ENCODE measurements around the gene KLHDC4.

The KLHDC4 gene

DNA sequence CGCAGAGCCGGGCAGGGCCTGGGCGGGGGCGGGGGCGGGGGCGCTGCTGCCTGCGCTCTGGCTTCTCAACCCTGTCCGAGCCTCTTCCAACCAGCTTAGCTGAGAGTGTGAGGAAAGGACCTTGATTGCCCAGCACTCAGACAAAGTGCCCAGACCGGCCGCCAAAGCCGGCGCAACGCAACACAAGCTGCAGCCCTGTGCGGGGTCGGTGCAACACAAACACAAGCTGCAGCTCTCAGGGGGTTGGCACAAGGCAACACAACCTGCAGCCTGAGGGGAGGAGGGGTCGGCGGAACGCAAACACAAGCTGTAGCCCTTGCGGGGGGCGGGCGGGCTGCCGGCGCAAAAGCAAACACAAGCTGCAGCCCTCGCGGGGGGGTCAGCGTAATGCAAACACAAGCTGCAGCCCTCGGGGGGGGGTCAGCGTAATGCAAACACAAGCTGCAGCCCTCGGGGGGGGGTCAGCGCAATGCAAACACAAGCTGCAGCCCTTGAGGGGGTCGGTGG is 60.0 kb downstream of the KLHDC4 start:
- no peaks in the 10 kb centered on the region for H3K27me3 ChIP-seq (replicated peaks; ENCODE audit: insufficient read depth, low read length)
- H3K9me2 ChIP-seq (replicated peaks; ENCODE audit: insufficient read depth, low read length) = no peaks in the 10 kb centered on the region
- no peaks in the 10 kb centered on the region for H3K36me3 ChIP-seq (replicated peaks; ENCODE audit: insufficient read depth, low read length)
- H3K79me2 ChIP-seq (ENCODE audit: low read length) = no peaks in the 10 kb centered on the region
- no peak overlapping the region for H3K27ac ChIP-seq (ENCODE audit: low read length)
- H4K20me1 ChIP-seq (ENCODE audit: insufficient read depth, low read length) = no peaks in the 10 kb centered on the region
- H3K4me3 ChIP-seq (ENCODE audit: low read length) = no peak overlapping the region
- DNase-seq = no peak
- TF ChIP-seq EZH2phosphoT487 (IDR thresholded peaks at IDR 0.05; ENCODE audit: low read length) = no peak
- no peak for TF ChIP-seq EZH2 (optimal IDR thresholded peaks at IDR 0.05; ENCODE audit: low read depth, low read length)
- TF ChIP-seq, protein P1, sequence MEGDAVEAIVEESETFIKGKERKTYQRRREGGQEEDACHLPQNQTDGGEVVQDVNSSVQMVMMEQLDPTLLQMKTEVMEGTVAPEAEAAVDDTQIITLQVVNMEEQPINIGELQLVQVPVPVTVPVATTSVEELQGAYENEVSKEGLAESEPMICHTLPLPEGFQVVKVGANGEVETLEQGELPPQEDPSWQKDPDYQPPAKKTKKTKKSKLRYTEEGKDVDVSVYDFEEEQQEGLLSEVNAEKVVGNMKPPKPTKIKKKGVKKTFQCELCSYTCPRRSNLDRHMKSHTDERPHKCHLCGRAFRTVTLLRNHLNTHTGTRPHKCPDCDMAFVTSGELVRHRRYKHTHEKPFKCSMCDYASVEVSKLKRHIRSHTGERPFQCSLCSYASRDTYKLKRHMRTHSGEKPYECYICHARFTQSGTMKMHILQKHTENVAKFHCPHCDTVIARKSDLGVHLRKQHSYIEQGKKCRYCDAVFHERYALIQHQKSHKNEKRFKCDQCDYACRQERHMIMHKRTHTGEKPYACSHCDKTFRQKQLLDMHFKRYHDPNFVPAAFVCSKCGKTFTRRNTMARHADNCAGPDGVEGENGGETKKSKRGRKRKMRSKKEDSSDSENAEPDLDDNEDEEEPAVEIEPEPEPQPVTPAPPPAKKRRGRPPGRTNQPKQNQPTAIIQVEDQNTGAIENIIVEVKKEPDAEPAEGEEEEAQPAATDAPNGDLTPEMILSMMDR (IDR thresholded peaks at IDR 0.05; ENCODE audit: low read length) = no peak
- no peak overlapping the region for H3K9ac ChIP-seq (ENCODE audit: low read length)
- H3F3A ChIP-seq (ENCODE audit: insufficient read depth, low read length) = no peaks in the 10 kb centered on the region
- H3K4me1 ChIP-seq (ENCODE audit: low read length) = no peaks in the 10 kb centered on the region
- no peaks in the 10 kb centered on the region for H3K9me3 ChIP-seq (replicated peaks; ENCODE audit: insufficient read depth, low read length)
- no peak overlapping the region for H2AFZ ChIP-seq (ENCODE audit: low read length)
- no peak overlapping the region for H3K4me2 ChIP-seq (ENCODE audit: low read depth, low read length)

DNA sequence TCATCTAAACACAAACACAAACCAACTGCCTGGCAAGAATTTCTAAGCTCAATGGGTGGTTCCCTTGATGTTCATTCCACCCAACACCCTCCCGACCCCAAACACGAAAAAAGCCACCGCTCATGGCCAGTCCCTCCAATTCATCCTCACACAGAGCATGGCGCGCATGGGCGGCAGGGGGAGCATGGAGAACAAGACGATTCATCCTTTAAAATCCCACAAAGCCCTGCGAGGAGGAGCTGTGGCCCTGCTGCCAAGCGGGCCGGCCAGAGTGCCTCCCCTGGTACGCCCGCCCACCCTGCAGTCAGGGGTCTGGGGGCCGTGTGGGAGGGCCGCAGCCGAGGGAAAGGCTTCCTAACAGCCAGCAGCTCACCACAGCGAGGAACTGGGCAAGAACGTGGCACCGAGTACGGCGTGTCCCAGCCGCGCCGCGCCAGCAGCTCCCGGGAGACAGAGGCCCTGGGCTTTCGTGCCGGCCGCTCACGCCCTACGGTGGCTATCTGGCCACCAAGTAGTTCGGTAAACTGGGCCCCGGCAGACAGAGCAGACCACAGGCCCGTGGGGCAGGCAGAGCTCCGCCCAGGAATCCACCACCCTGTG is 60.9 kb downstream of the KLHDC4 start:
- Histone ChIP-seq H3K4me1 (ENCODE audit: low read length) (no peaks in the 10 kb centered on the region), H3K9ac (ENCODE audit: low read length) (no peak overlapping the region), H2AFZ (ENCODE audit: low read length) (no peak overlapping the region), H3F3A (ENCODE audit: insufficient read depth, low read length) (no peaks in the 10 kb centered on the region), H3K4me2 (ENCODE audit: low read depth, low read length) (no peak overlapping the region), H4K20me1 (ENCODE audit: insufficient read depth, low read length) (no peaks in the 10 kb centered on the region), H3K4me3 (ENCODE audit: low read length) (no peak overlapping the region), H3K36me3 (replicated peaks; ENCODE audit: insufficient read depth, low read length) (no peaks in the 10 kb centered on the region), H3K9me3 (replicated peaks; ENCODE audit: insufficient read depth, low read length) (no peaks in the 10 kb centered on the region), H3K27ac (ENCODE audit: low read length) (no peak overlapping the region), H3K9me2 (replicated peaks; ENCODE audit: insufficient read depth, low read length) (no peaks in the 10 kb centered on the region), H3K79me2 (ENCODE audit: low read length) (no peaks in the 10 kb centered on the region), H3K27me3 (replicated peaks; ENCODE audit: insufficient read depth, low read length) (no peaks in the 10 kb centered on the region)
- TF ChIP-seq EZH2phosphoT487 (IDR thresholded peaks at IDR 0.05; ENCODE audit: low read length) (no peak), EZH2 (optimal IDR thresholded peaks at IDR 0.05; ENCODE audit: low read depth, low read length) (no peak)
- TF ChIP-seq, protein P1 (IDR thresholded peaks at IDR 0.05; ENCODE audit: low read length) = no peak
- no peak for DNase-seq

DNA sequence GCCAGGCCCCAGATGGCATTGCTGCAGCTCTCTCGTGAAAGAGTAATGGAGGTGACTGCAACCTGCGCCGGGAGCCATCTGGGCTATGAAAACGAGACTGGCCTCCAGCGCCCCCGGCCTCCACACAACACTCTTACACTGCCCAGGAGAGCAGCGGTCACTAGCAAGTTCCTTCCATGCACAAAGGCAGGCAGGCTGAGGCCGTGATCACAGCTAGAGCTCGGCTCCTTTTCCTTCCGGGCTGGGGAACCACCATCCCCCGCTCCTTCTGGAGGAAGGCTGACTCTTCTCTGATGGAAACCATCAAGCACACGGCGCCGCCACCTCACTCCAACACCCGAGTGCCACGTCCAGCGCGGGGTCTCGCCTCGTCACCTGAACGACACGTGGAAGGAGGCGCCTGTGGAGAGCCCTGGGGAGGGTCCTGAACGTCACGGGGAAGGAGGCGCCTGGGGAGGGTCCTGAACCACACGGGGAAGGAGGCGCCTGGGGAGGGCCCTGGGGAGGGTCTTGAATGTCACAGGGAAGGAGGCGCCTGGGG is 61.9 kb downstream of the KLHDC4 start:
- Histone ChIP-seq H3K79me2 (ENCODE audit: low read length) (no peaks in the 10 kb centered on the region), H3K27me3 (replicated peaks; ENCODE audit: insufficient read depth, low read length) (no peaks in the 10 kb centered on the region), H4K20me1 (ENCODE audit: insufficient read depth, low read length) (no peaks in the 10 kb centered on the region), H3K4me3 (ENCODE audit: low read length) (no peak overlapping the region), H3K4me2 (ENCODE audit: low read depth, low read length) (no peak overlapping the region), H3K9me2 (replicated peaks; ENCODE audit: insufficient read depth, low read length) (no peaks in the 10 kb centered on the region), H3K9me3 (replicated peaks; ENCODE audit: insufficient read depth, low read length) (no peaks in the 10 kb centered on the region), H3K36me3 (replicated peaks; ENCODE audit: insufficient read depth, low read length) (no peaks in the 10 kb centered on the region), H2AFZ (ENCODE audit: low read length) (no peak overlapping the region), H3F3A (ENCODE audit: insufficient read depth, low read length) (no peaks in the 10 kb centered on the region), H3K4me1 (ENCODE audit: low read length) (no peaks in the 10 kb centered on the region), H3K9ac (ENCODE audit: low read length) (no peak overlapping the region), H3K27ac (ENCODE audit: low read length) (no peak overlapping the region)
- TF ChIP-seq EZH2 (optimal IDR thresholded peaks at IDR 0.05; ENCODE audit: low read depth, low read length) = no peak
- TF ChIP-seq, protein P1 (IDR thresholded peaks at IDR 0.05; ENCODE audit: low read length) = no peak
- DNase-seq = no peak

Measured in MM.1S (cell line).